Endothelial cell of umbilical vein (primary cell): Measurements from ENCODE around the gene USP19. TPM values are rescaled to one million over a fixed set of nuclear protein-coding genes. Genes with fewer than 3 reads are reported as not detected.

Source experiments
- BruUV-seq: library from RNA; stranded (reverse); fragments of 400-500 nt; replicated peaks from 2 replicates; lab custom pipeline; 2021; lab: Mats Ljungman, UMichigan
- CTCF ChIA-PET: fragments of 300-600, 350-600 bp; sonication (Branson Sonifier 250); formaldehyde crosslinking; loops from one replicate; lab custom pipeline; 2021; ENCODE audit warnings: antibody characterized with exemption, inconsistent platforms; lab: Charles Lee
- POLR2A ChIA-PET: fragments of 300-600, 350-600 bp; sonication (Branson Sonifier 250); formaldehyde crosslinking; loops from one replicate; lab custom pipeline; 2021; ENCODE audit warnings: antibody characterized with exemption, inconsistent platforms; lab: Charles Lee
- DNase-seq: peaks from one replicate; pipeline ENCODE4 v3.0.0-alpha.2; 2011; ENCODE audit warnings: low read depth, low spot score
- FAIRE-seq: peaks from 2 replicates; lab custom pipeline; 2011; peaks lifted over from hg19 to GRCh38; lab: Jason Lieb, UNC
- H2AFZ ChIP-seq: 2 replicates; pipeline ENCODE4 v1.6.0; 2012; ENCODE audit warnings: low read depth, low read length, control low read depth, inconsistent platforms
- H3K27ac ChIP-seq: 2 replicates; pipeline ENCODE4 v1.5.1; 2011; ENCODE audit warnings: low read depth, mild to moderate bottlenecking, control low read depth, low read length, moderate library complexity; ENCODE audit not compliant: insufficient read depth
- H3K27me3 ChIP-seq, 2 experiments: 2 replicates each; pipeline versions ENCODE4 v1.6.0 to v1.6.1; 2011; ENCODE audit warnings: low read length in 2 of 2, mixed read lengths in 1 of 2; ENCODE audit not compliant: control insufficient read depth in 2 of 2, insufficient read depth in 2 of 2
- H3K36me3 ChIP-seq, 2 experiments: 2 replicates in 1 of 2; 3 replicates in 1 of 2; pipeline ENCODE4 v1.5.1; 2011; ENCODE audit warnings: low read length in 2 of 2, mild to moderate bottlenecking in 1 of 2, moderate library complexity in 1 of 2; ENCODE audit not compliant: control insufficient read depth in 2 of 2, insufficient read depth in 2 of 2; ENCODE audit errors: extremely low read depth in 1 of 2
- H3K4me1 ChIP-seq: 3 replicates; pipeline ENCODE4 v1.5.1; 2011; ENCODE audit warnings: mild to moderate bottlenecking, low read length; ENCODE audit not compliant: control insufficient read depth, insufficient read depth; ENCODE audit errors: extremely low read depth
- H3K4me2 ChIP-seq: 2 replicates; pipeline ENCODE4 v1.6.1; 2011; ENCODE audit warnings: low read length, control low read depth, mixed read lengths; ENCODE audit not compliant: insufficient read depth
- H3K4me3 ChIP-seq, 3 experiments: fragments of 200-600 bp in 1 of 3; sonication (generic), shearing (Covaris generic) in 1 of 3; replicated peaks in 1 of 3; 2 replicates each; pipeline ENCODE4 v1.5.1; 2011 to 2016; ENCODE audit warnings: control low read depth in 3 of 3, low read length in 3 of 3, mild to moderate bottlenecking in 2 of 3, inconsistent platforms in 1 of 3, low read depth in 1 of 3, moderate library complexity in 1 of 3; ENCODE audit not compliant: insufficient read depth in 1 of 3
- H3K79me2 ChIP-seq: 2 replicates; pipeline ENCODE4 v1.6.0; 2012; ENCODE audit warnings: low read length, inconsistent platforms; ENCODE audit not compliant: control insufficient read depth, insufficient read depth
- H3K9ac ChIP-seq: replicated peaks from 2 replicates; pipeline ENCODE3; 2011; ENCODE audit warnings: low read length, control low read depth; ENCODE audit not compliant: insufficient read depth; ENCODE audit errors: extremely low read depth
- H3K9me1 ChIP-seq: replicated peaks from 3 replicates; pipeline ENCODE4 v1.6.0; 2011; ENCODE audit warnings: mild to moderate bottlenecking, low read length; ENCODE audit not compliant: control insufficient read depth, insufficient read depth; ENCODE audit errors: extremely low read depth
- H3K9me3 ChIP-seq: replicated peaks from 2 replicates; pipeline ENCODE4 v1.5.1; 2012; ENCODE audit warnings: low read length, inconsistent platforms; ENCODE audit not compliant: control insufficient read depth, insufficient read depth
- H4K20me1 ChIP-seq: replicated peaks from 2 replicates; pipeline ENCODE3; 2011; ENCODE audit warnings: mild to moderate bottlenecking, low read length; ENCODE audit not compliant: control insufficient read depth, insufficient read depth; ENCODE audit errors: extremely low read depth
- MYC ChIP-seq: IDR thresholded peaks from one replicate; pipeline ENCODE4 v1.6.1; 2011; ENCODE audit warnings: mild to moderate bottlenecking, low read depth, low read length
- POLR2A ChIP-seq: IDR thresholded peaks from 2 replicates; pipeline ENCODE4 v1.6.1; 2012; ENCODE audit warnings: low read depth, mild to moderate bottlenecking, control low read depth, low read length
- POLR2AphosphoS5 ChIP-seq: IDR thresholded peaks from 2 replicates; pipeline ENCODE4 v1.6.1; 2012; ENCODE audit warnings: low read depth, mild to moderate bottlenecking, control low read depth, low read length, moderate library complexity; ENCODE audit not compliant: insufficient read depth
- dilution Hi-C: fragments of 300-500 bp; cut with MboI; formaldehyde crosslinking; loops from one replicate; pipeline ENCODE4 v1.15.0; 2019; ENCODE audit warnings: low sequenced_read_pairs; ENCODE audit not compliant: extremely low pct_ligation_motif_present
- intact Hi-C: fragments of 100-400 bp; cut with micrococcal nuclease; formaldehyde crosslinking; loops from one replicate; pipeline ENCODE4 v1.10.0; 2022
- polyA plus RNA-seq, 4 experiments: library from polyadenylated mRNA; depleted of rRNA in 3 of 4; stranded (reverse) in 3 of 4; unstranded in 1 of 4; fragments of >200 nt; gene quantifications; 2 replicates each; pipeline versions ENCODE4 v1.2.1 to v1.2.3, GENCODE V29; 2011 to 2012; ENCODE audit warnings: missing spikeins in 1 of 4
- total RNA-seq: library from RNA; stranded (reverse); gene quantifications from 2 replicates; pipeline ENCODE4 v1.2.3, GENCODE V29; 2021
- TF ChIP-seq, protein P1 (sequence below): IDR thresholded peaks from 2 replicates; pipeline ENCODE4 v1.6.1; 2011; ENCODE audit not compliant: insufficient read depth, insufficient read length
- TF ChIP-seq, protein P2 (sequence below), 2 donors: IDR thresholded peaks; 1 replicate in 1 of 2; 2 replicates in 1 of 2; pipeline ENCODE4 v1.5.1; 2011; ENCODE audit warnings: low read length in 2 of 2, mild to moderate bottlenecking in 2 of 2, moderate library complexity in 2 of 2, control low read depth in 1 of 2, inconsistent platforms in 1 of 2, low read depth in 1 of 2; ENCODE audit not compliant: insufficient read depth in 1 of 2; ENCODE audit errors: extremely low read depth in 1 of 2

Gene USP19
- total and polyA plus RNA-seq, 2 donors (not counting 3 experiments of a cell fraction or from before 2014, with no cell fraction given) = 31.3 to 39.1 TPM

DNA sequence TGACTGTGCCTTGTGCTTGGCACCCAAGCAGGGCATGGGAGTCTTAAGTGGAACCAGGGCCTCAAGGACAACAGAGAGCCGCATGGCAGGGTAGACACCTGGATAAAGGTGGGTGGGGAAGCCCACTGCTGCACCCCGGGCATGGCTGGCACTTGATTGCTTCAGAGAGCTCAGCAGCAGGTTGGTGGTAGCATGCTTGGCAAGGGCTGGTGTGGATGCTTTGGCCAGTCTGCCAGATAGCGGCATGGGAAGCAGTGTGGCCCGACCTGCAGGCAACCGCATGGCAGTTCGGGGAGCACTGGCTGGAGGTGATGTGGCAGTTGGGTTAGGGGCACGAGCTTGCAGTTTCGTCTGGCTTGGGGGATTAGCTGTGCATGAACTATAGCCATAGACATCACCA lies 43.0 kb upstream of the USP19 start:
- TF ChIP-seq, protein P1, sequence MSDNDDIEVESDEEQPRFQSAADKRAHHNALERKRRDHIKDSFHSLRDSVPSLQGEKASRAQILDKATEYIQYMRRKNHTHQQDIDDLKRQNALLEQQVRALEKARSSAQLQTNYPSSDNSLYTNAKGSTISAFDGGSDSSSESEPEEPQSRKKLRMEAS = no peak
- no peak for TF ChIP-seq POLR2A
- no peak for TF ChIP-seq MYC
- TF ChIP-seq, protein P2, sequence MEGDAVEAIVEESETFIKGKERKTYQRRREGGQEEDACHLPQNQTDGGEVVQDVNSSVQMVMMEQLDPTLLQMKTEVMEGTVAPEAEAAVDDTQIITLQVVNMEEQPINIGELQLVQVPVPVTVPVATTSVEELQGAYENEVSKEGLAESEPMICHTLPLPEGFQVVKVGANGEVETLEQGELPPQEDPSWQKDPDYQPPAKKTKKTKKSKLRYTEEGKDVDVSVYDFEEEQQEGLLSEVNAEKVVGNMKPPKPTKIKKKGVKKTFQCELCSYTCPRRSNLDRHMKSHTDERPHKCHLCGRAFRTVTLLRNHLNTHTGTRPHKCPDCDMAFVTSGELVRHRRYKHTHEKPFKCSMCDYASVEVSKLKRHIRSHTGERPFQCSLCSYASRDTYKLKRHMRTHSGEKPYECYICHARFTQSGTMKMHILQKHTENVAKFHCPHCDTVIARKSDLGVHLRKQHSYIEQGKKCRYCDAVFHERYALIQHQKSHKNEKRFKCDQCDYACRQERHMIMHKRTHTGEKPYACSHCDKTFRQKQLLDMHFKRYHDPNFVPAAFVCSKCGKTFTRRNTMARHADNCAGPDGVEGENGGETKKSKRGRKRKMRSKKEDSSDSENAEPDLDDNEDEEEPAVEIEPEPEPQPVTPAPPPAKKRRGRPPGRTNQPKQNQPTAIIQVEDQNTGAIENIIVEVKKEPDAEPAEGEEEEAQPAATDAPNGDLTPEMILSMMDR (IDR thresholded peaks at IDR 0.05; ENCODE audit: extremely low read depth in 1 of 2, insufficient read depth in 1 of 2, low read depth in 1 of 2, low read length in 2 of 2) = no peak
- TF ChIP-seq POLR2AphosphoS5 = no peak
- peaks cover 15% of the 10 kb centered on the region for H3K4me1 ChIP-seq
- H3K79me2 ChIP-seq = peaks cover 22% of the 10 kb centered on the region
- H3K9me3 ChIP-seq = no peaks in the 10 kb centered on the region
- intact Hi-C loops (no loop called here), dilution Hi-C loops (no loop called here)
- H3K27me3 ChIP-seq = no peaks in the 10 kb centered on the region
- H3K4me2 ChIP-seq = no peak overlapping the region
- ChIA-PET CTCF (interaction anchor here (2.5 kb wide), 1 partner anchor 286 kb away, joined by 7 read pairs; no protein-coding TSS in a partner anchor), POLR2A (no interaction called here)
- peaks cover 2 to 16% of the 10 kb centered on the region in 2 experiments for H3K36me3 ChIP-seq
- FAIRE-seq (no peak), DNase-seq (no peak)
- no TSS peak for BruUV-seq
- H3K9ac ChIP-seq = no peak overlapping the region
- H3K27ac ChIP-seq = no peak overlapping the region
- no peaks in the 10 kb centered on the region for H3K9me1 ChIP-seq
- H4K20me1 ChIP-seq = no peaks in the 10 kb centered on the region
- H3K4me3 ChIP-seq = no peak overlapping the region
- H2AFZ ChIP-seq = no peak overlapping the region
